ENCODE data around the gene FAT1.

GRCh38 chr4:186621959-186622553 lies 101.6 kb downstream of the FAT1 start:
- TF ChIP-seq CTCF (conservative IDR thresholded peaks at IDR 0.05; ENCODE audit: low read depth, low read length) (no peak), EZH2phosphoT487 (IDR thresholded peaks at IDR 0.05; ENCODE audit: borderline replicate concordance, low read length) (no peak), EZH2 (IDR thresholded peaks at IDR 0.05; ENCODE audit: low read length, unreplicated experiment) (no peak)

Measured in PC-3 (cell line).